H9 (cell line): ENCODE data around the gene IL1RL2. TPM values are rescaled to one million over a fixed set of nuclear protein-coding genes. Genes with fewer than 3 reads are reported as not detected.

Experiments used
- DNase-seq: peaks from one replicate; pipeline ENCODE4 v3.0.0-alpha.2; 2017
- H2AFZ ChIP-seq: one replicate; pipeline ENCODE4 v1.6.1; 2013; ENCODE audit warnings: mild to moderate bottlenecking, low read length, control low read depth, moderate library complexity
- H2AK5ac ChIP-seq: 2 replicates; pipeline ENCODE4 v1.6.1; 2013; ENCODE audit warnings: low read length, control low read depth, mixed read lengths; ENCODE audit not compliant: insufficient read length
- H2BK120ac ChIP-seq: one replicate; pipeline ENCODE4 v1.6.1; 2013; ENCODE audit warnings: low read depth, mild to moderate bottlenecking, low read length, control low read depth, inconsistent platforms; ENCODE audit not compliant: poor library complexity, severe bottlenecking
- H2BK12ac ChIP-seq: 2 replicates; pipeline ENCODE4 v1.6.1; 2013; ENCODE audit warnings: low read length, control low read depth, mixed read lengths, low read depth; ENCODE audit not compliant: insufficient read length
- H2BK15ac ChIP-seq: 2 replicates; pipeline ENCODE4 v1.6.1; 2013; ENCODE audit warnings: low read depth, low read length, control low read depth
- H2BK20ac ChIP-seq: one replicate; pipeline ENCODE4 v1.6.1; 2013; ENCODE audit warnings: low read depth, mild to moderate bottlenecking, low read length, control low read depth, inconsistent platforms; ENCODE audit not compliant: poor library complexity, severe bottlenecking
- H2BK5ac ChIP-seq: 2 replicates; pipeline ENCODE4 v1.6.1; 2013; ENCODE audit warnings: low read length, control low read depth, mixed read lengths; ENCODE audit not compliant: insufficient read length
- H3K14ac ChIP-seq: 2 replicates; pipeline ENCODE4 v1.6.1; 2013; ENCODE audit warnings: low read length, control low read depth; ENCODE audit not compliant: insufficient read depth
- H3K18ac ChIP-seq: 2 replicates; pipeline ENCODE4 v1.6.1; 2013; ENCODE audit warnings: low read depth, mild to moderate bottlenecking, mixed read lengths, low read length, control low read depth; ENCODE audit not compliant: insufficient read length
- H3K23ac ChIP-seq: 2 replicates; pipeline ENCODE4 v1.6.1; 2013; ENCODE audit warnings: low read length, control low read depth, mixed read lengths, low read depth; ENCODE audit not compliant: insufficient read length
- H3K23me2 ChIP-seq: 2 replicates; pipeline ENCODE4 v1.6.1; 2013; ENCODE audit warnings: low read depth, mild to moderate bottlenecking, mixed read lengths, low read length, control low read depth; ENCODE audit not compliant: insufficient read length, poor library complexity, severe bottlenecking
- H3K27ac ChIP-seq: 2 replicates; pipeline ENCODE4 v1.5.1; 2013; ENCODE audit warnings: low read length, control low read depth, mixed read lengths, low read depth; ENCODE audit not compliant: insufficient read length
- H3K27me3 ChIP-seq: 2 replicates; pipeline ENCODE4 v1.6.1; 2013; ENCODE audit warnings: low read length, control low read depth, inconsistent platforms; ENCODE audit not compliant: insufficient read depth
- H3K4ac ChIP-seq: 2 replicates; pipeline ENCODE4 v1.6.1; 2013; ENCODE audit warnings: low read depth, mild to moderate bottlenecking, control low read depth, inconsistent platforms, low read length, moderate library complexity
- H3K4me1 ChIP-seq: 2 replicates; pipeline ENCODE4 v1.6.1; 2013; ENCODE audit warnings: low read length, control low read depth, inconsistent platforms; ENCODE audit not compliant: insufficient read depth
- H3K4me2 ChIP-seq: 2 replicates; pipeline ENCODE4 v1.6.1; 2013; ENCODE audit warnings: low read length, control low read depth, mixed read lengths; ENCODE audit not compliant: insufficient read length, insufficient read depth
- H3K56ac ChIP-seq: 2 replicates; pipeline ENCODE4 v1.6.1; 2013; ENCODE audit warnings: low read depth, mild to moderate bottlenecking, mixed read lengths, low read length, control low read depth; ENCODE audit not compliant: insufficient read length
- H3K79me1 ChIP-seq: 2 replicates; pipeline ENCODE4 v1.6.1; 2013; ENCODE audit warnings: low read depth, mild to moderate bottlenecking, moderate library complexity, low read length, control low read depth, inconsistent platforms; ENCODE audit not compliant: insufficient read depth, poor library complexity, severe bottlenecking
- H3K79me2 ChIP-seq: 2 replicates; pipeline ENCODE4 v1.6.1; 2013; ENCODE audit warnings: low read length, control low read depth, inconsistent platforms; ENCODE audit not compliant: insufficient read depth
- H3K9ac ChIP-seq: 2 replicates; pipeline ENCODE4 v1.6.1; 2013; ENCODE audit warnings: low read length, control low read depth, mixed read lengths; ENCODE audit not compliant: insufficient read length; ENCODE audit errors: extremely low read depth
- H3K9me3 ChIP-seq: one replicate; pipeline ENCODE4 v1.6.1; 2013; ENCODE audit warnings: low read depth, low read length, inconsistent platforms; ENCODE audit not compliant: control insufficient read depth
- H3T11ph ChIP-seq: one replicate; pipeline ENCODE4 v1.6.1; 2013; ENCODE audit warnings: mild to moderate bottlenecking, low read length, control low read depth, inconsistent platforms
- H4K20me1 ChIP-seq: one replicate; pipeline ENCODE4 v1.6.1; 2013; ENCODE audit not compliant: control insufficient read depth, insufficient read length, insufficient read depth
- H4K5ac ChIP-seq: 2 replicates; pipeline ENCODE4 v1.6.1; 2013; ENCODE audit warnings: low read depth, mild to moderate bottlenecking, mixed read lengths, low read length, control low read depth; ENCODE audit not compliant: insufficient read length
- H4K8ac ChIP-seq: replicated peaks from 2 replicates; pipeline ENCODE4 v1.6.1; 2013; ENCODE audit warnings: low read length, control low read depth, mixed read lengths, low read depth; ENCODE audit not compliant: insufficient read length
- H4K91ac ChIP-seq: 2 replicates; pipeline ENCODE4 v1.6.1; 2013; ENCODE audit warnings: low read depth, mild to moderate bottlenecking, moderate library complexity, mixed read lengths, low read length, control low read depth; ENCODE audit not compliant: insufficient read length
- H3K27ac Mint-ChIP-seq, 3 experiments: 2 replicates in 2 of 3; 3 replicates in 1 of 3; pipeline ENCODE4 v1.8.0; 2020 to 2021; ENCODE audit warnings: mixed read lengths in 3 of 3, mild to moderate bottlenecking in 1 of 3, moderate library complexity in 1 of 3
- H3K27me3 Mint-ChIP-seq: 2 replicates; pipeline ENCODE4 v1.8.0; 2021; ENCODE audit warnings: low read depth, mild to moderate bottlenecking, moderate library complexity, mixed read lengths
- H3K36me3 Mint-ChIP-seq, 3 experiments: 2 replicates in 2 of 3; 3 replicates in 1 of 3; pipeline ENCODE4 v1.8.0; 2020 to 2021; ENCODE audit warnings: low read depth in 3 of 3, mixed read lengths in 3 of 3; ENCODE audit not compliant: insufficient read depth in 1 of 3
- H3K4me1 Mint-ChIP-seq, 2 experiments: 2 replicates each; pipeline ENCODE4 v1.8.0; 2020; ENCODE audit warnings: mixed read lengths in 2 of 2
- H3K4me3 Mint-ChIP-seq, 2 experiments: 2 replicates in 1 of 2; 3 replicates in 1 of 2; pipeline ENCODE4 v1.8.0; 2020 to 2021; ENCODE audit warnings: mild to moderate bottlenecking in 2 of 2, mixed read lengths in 2 of 2, moderate library complexity in 1 of 2
- H3K9me3 Mint-ChIP-seq, 2 experiments: 2 replicates in 1 of 2; 3 replicates in 1 of 2; pipeline ENCODE4 v1.8.0; 2020; ENCODE audit warnings: mild to moderate bottlenecking in 2 of 2, mixed read lengths in 2 of 2, moderate library complexity in 1 of 2
- CTCF ChIP-seq: fragments of 200-600 bp; sonication (generic); conservative IDR thresholded peaks from 3 replicates; pipeline ENCODE4 v1.8.0; 2021; ENCODE audit warnings: antibody characterized with exemption, mild to moderate bottlenecking
- WGBS: extraction: QIAGEN DNeasy Blood & Tissue Kit; methylation state at CpG from one replicate; pipeline ENCODE4 v1.1.7; 2013; ENCODE audit warnings: missing lambda C conversion rate, low lambda C conversion rate, mixed read lengths; ENCODE audit not compliant: insufficient read length; ENCODE audit errors: extremely low coverage; 5-methylcytosine and 5-hydroxymethylcytosine counted together
- total RNA-seq: library from RNA; stranded (reverse); gene quantifications from 2 replicates; pipeline ENCODE4 v1.2.1, GENCODE V29; 2021

The IL1RL2 gene
- total RNA-seq, 1 experiment from 2014 or later: not detected

- Histone ChIP-seq H3K27ac (no peak overlapping the region), H2BK5ac (no peak overlapping the region), H3K56ac (no peak overlapping the region), H2BK120ac (no peak overlapping the region), H2AFZ (no peak overlapping the region), H3K14ac (no peak overlapping the region), H3K18ac (no peak overlapping the region), H3K79me2 (no peaks in the 10 kb centered on the region), H2BK15ac (no peak overlapping the region), H3T11ph (no peak overlapping the region), H3K27me3 (no peaks in the 10 kb centered on the region; the same call in 1 of the 2 replicates), H3K9ac (no peak overlapping the region), H3K4ac (no peak overlapping the region), H2BK20ac (no peak overlapping the region), H2BK12ac (no peak overlapping the region), H2AK5ac (no peak overlapping the region), H3K23ac (no peak overlapping the region), H3K4me2 (no peak overlapping the region), H3K79me1 (no peaks in the 10 kb centered on the region), H4K8ac (no peak overlapping the region), H4K20me1 (no peaks in the 10 kb centered on the region), H3K4me1 (no peaks in the 10 kb centered on the region), H3K23me2 (peaks cover 5% of the 10 kb centered on the region), H4K5ac (no peak overlapping the region), H3K9me3 (no peaks in the 10 kb centered on the region), H4K91ac (no peak overlapping the region)
- no peak for DNase-seq
- no peak for TF ChIP-seq CTCF
- Mint-ChIP-seq H3K4me1 (peaks cover 2 to 5% of the 10 kb centered on the region in 2 experiments; a peak in 2 of 4 replicates), H3K4me3 (no peak overlapping the region), H3K27me3 (peaks cover 45% of the 10 kb centered on the region), H3K9me3 (no peaks in the 10 kb centered on the region), H3K27ac (no peak overlapping the region), H3K36me3 (no peaks in the 10 kb centered on the region)
- no CpG with 5 or more reads among the region's 1 CpG for WGBS
Observed at GRCh38 chr2:102253140-102253752, 66.4 kb downstream of the IL1RL2 start.
